ENCODE data around the gene CEL. TPM values are rescaled to one million over a fixed set of nuclear protein-coding genes. Genes with fewer than 3 reads are reported as not detected.

Gene CEL
- total and polyA plus RNA-seq, 2 donors (not counting 1 experiment from before 2014, with no cell fraction given), result 0.12 to 0.33 TPM

DNA sequence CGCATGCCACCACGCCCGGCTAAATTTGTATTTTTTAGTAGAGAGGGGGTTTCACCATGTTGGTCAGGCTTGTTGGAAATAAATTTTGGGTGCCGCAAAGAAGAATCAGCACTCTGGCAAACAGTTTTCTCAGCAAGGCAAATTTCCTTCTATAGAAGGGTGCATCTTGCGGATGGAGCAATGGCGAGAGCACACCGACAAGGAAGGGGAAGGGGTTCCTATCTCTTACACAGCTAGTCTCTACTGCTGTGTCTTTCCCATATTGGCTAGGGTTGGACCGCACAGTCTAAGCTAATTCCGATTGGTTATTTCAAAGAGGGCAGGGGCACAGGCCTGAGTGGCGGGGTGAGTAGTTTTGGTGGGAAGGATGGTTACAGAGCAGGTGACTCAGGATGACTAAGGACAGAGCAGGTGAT lies 30.3 kb upstream of the CEL start:
- no peak overlapping the region for H2AFZ ChIP-seq (ENCODE audit: low read length)

DNA sequence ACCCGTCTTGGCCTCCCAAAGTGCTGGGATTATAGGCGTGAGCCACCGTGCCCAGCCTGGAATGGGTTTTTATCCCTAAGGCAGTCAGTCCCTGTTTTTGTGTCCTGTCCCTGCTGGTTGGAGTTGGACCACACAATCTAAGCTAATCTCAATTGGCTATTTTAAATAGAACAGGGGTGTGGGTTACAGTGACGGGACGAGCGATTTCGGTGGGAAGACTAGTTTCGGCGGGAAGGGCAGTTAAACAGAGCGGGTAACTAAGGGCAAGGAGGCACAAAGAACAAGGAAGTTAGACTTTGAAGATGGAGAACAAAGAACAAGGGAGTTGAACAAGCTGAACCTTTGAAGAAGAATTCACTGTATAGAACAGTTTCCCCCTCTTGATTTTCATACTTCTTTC lies 29.6 kb upstream of the CEL start:
- Histone ChIP-seq H3K4me3 (replicated peaks in 1 of 4; ENCODE audit: control extremely low read depth in 1 of 4, insufficient read depth in 1 of 4, low read depth in 3 of 4, low read length in 4 of 4) (peak overlapping the region in 1 of 4 experiments; percentile 97), H3K36me3 (ENCODE audit: control insufficient read depth, insufficient read depth, low read length) (peaks cover 2% of the 10 kb centered on the region), H4K20me1 (ENCODE audit: control insufficient read depth, extremely low read depth, insufficient read depth, low read length) (no peaks in the 10 kb centered on the region), H3K27me3 (ENCODE audit: control insufficient read depth, insufficient read depth, low read length) (no peaks in the 10 kb centered on the region), H3K4me2 (ENCODE audit: extremely low read depth, insufficient read depth, low read length) (peak overlapping the region; percentile 87), H3K9me3 (ENCODE audit: control insufficient read depth, insufficient read depth, low read depth, low read length) (no peaks in the 10 kb centered on the region), H3K4me1 (ENCODE audit: control insufficient read depth, extremely low read depth, insufficient read depth, low read length) (peaks cover 4% of the 10 kb centered on the region), H3K9ac (ENCODE audit: insufficient read depth, low read length) (no peak overlapping the region), H2AFZ (ENCODE audit: low read length) (no peak overlapping the region), H3K79me2 (ENCODE audit: control insufficient read depth, insufficient read depth, low read length) (peaks cover 51% of the 10 kb centered on the region), H3K27ac (ENCODE audit: insufficient read depth, low read length) (no peak overlapping the region)
- no peak for TF ChIP-seq EZH2 (IDR thresholded peaks at IDR 0.05; ENCODE audit: low read length, missing control alignments)
- TF ChIP-seq, protein P1, sequence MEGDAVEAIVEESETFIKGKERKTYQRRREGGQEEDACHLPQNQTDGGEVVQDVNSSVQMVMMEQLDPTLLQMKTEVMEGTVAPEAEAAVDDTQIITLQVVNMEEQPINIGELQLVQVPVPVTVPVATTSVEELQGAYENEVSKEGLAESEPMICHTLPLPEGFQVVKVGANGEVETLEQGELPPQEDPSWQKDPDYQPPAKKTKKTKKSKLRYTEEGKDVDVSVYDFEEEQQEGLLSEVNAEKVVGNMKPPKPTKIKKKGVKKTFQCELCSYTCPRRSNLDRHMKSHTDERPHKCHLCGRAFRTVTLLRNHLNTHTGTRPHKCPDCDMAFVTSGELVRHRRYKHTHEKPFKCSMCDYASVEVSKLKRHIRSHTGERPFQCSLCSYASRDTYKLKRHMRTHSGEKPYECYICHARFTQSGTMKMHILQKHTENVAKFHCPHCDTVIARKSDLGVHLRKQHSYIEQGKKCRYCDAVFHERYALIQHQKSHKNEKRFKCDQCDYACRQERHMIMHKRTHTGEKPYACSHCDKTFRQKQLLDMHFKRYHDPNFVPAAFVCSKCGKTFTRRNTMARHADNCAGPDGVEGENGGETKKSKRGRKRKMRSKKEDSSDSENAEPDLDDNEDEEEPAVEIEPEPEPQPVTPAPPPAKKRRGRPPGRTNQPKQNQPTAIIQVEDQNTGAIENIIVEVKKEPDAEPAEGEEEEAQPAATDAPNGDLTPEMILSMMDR (conservative IDR thresholded peaks at IDR 0.05 in 1 of 2, IDR thresholded peaks at IDR 0.05 in 1 of 2; ENCODE audit: low read depth in 1 of 2, low read length in 2 of 2), result no peak
- DNase-seq (ENCODE audit: low read depth in 2 of 2), result no peak

More for the DNA sequence above, 30.3 kb upstream of the CEL start:
- DNase-seq (ENCODE audit: low read depth in 2 of 2), result no peak
- no peak for TF ChIP-seq EZH2 (IDR thresholded peaks at IDR 0.05; ENCODE audit: low read length, missing control alignments)
- TF ChIP-seq, protein P1 (conservative IDR thresholded peaks at IDR 0.05 in 1 of 2, IDR thresholded peaks at IDR 0.05 in 1 of 2; ENCODE audit: low read depth in 1 of 2, low read length in 2 of 2), result no peak
- Histone ChIP-seq H4K20me1 (ENCODE audit: control insufficient read depth, extremely low read depth, insufficient read depth, low read length) (no peaks in the 10 kb centered on the region), H3K36me3 (ENCODE audit: control insufficient read depth, insufficient read depth, low read length) (peaks cover 2% of the 10 kb centered on the region), H3K27ac (ENCODE audit: insufficient read depth, low read length) (peak overlapping the region; percentile 88), H3K9ac (ENCODE audit: insufficient read depth, low read length) (no peak overlapping the region), H3K27me3 (ENCODE audit: control insufficient read depth, insufficient read depth, low read length) (no peaks in the 10 kb centered on the region), H3K4me1 (ENCODE audit: control insufficient read depth, extremely low read depth, insufficient read depth, low read length) (peaks cover 4% of the 10 kb centered on the region), H3K4me2 (ENCODE audit: extremely low read depth, insufficient read depth, low read length) (peak overlapping the region; percentile 87), H3K4me3 (replicated peaks in 1 of 4; ENCODE audit: control extremely low read depth in 1 of 4, insufficient read depth in 1 of 4, low read depth in 3 of 4, low read length in 4 of 4) (peak overlapping the region; percentile 85 to 100 (median 94)), H3K9me3 (ENCODE audit: control insufficient read depth, insufficient read depth, low read depth, low read length) (no peaks in the 10 kb centered on the region), H3K79me2 (ENCODE audit: control insufficient read depth, insufficient read depth, low read length) (peaks cover 51% of the 10 kb centered on the region)

DNA sequence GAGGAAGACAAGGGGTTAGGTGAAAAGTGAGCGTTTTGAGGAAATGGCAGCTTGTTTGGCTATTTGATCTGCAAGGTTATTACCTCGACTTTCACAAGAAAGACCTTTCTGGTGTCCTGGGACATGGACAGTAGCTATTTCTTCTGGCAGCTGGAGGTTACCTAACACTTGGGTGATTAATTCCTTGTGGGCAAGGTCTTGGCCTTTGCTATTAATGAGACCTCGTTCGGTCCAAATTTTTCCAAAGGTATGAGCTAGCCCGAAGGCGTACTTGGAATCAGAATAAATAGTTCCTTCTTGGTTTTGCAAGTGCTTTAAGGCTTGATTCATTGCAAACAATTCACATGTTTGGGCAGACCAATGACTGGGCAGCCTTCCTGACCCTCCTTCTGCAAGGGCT lies 26.1 kb upstream of the CEL start:
- Histone ChIP-seq H3K27me3 (ENCODE audit: control insufficient read depth, insufficient read depth, low read length) (no peaks in the 10 kb centered on the region), H3K27ac (ENCODE audit: insufficient read depth, low read length) (no peak overlapping the region), H3K79me2 (ENCODE audit: control insufficient read depth, insufficient read depth, low read length) (peaks cover 57% of the 10 kb centered on the region), H3K4me3 (replicated peaks in 1 of 4; ENCODE audit: control extremely low read depth in 1 of 4, insufficient read depth in 1 of 4, low read depth in 3 of 4, low read length in 4 of 4) (no peak overlapping the region), H4K20me1 (ENCODE audit: control insufficient read depth, extremely low read depth, insufficient read depth, low read length) (no peaks in the 10 kb centered on the region), H3K9me3 (ENCODE audit: control insufficient read depth, insufficient read depth, low read depth, low read length) (no peaks in the 10 kb centered on the region), H3K9ac (ENCODE audit: insufficient read depth, low read length) (no peak overlapping the region), H3K36me3 (ENCODE audit: control insufficient read depth, insufficient read depth, low read length) (peaks cover 2% of the 10 kb centered on the region), H3K4me1 (ENCODE audit: control insufficient read depth, extremely low read depth, insufficient read depth, low read length) (no peaks in the 10 kb centered on the region), H3K4me2 (ENCODE audit: extremely low read depth, insufficient read depth, low read length) (no peak overlapping the region), H2AFZ (ENCODE audit: low read length) (no peak overlapping the region)
- DNase-seq (ENCODE audit: low read depth in 2 of 2), result no peak
- no peak for TF ChIP-seq EZH2 (IDR thresholded peaks at IDR 0.05; ENCODE audit: low read length, missing control alignments)
- TF ChIP-seq, protein P1 (conservative IDR thresholded peaks at IDR 0.05 in 1 of 2, IDR thresholded peaks at IDR 0.05 in 1 of 2; ENCODE audit: low read depth in 1 of 2, low read length in 2 of 2), result no peak

Measured in fibroblast of lung (primary cell).